Mammary epithelial cell (primary cell): Measurements from ENCODE around the gene C18orf54.

Source experiments
- EZH2 ChIP-seq: IDR thresholded peaks from 2 replicates; pipeline ENCODE4 v1.6.1; 2012; ENCODE audit warnings: low read length, inconsistent platforms, borderline replicate concordance
- TF ChIP-seq, protein P1 (sequence below), 2 donors: IDR thresholded peaks in 1 of 2; conservative IDR thresholded peaks in 1 of 2; 2 replicates each; pipeline ENCODE4 v1.5.1; 2011 to 2012; ENCODE audit warnings: inconsistent platforms in 2 of 2, low read length in 2 of 2, mild to moderate bottlenecking in 2 of 2, control low read depth in 1 of 2, low read depth in 1 of 2; ENCODE audit not compliant: insufficient read depth in 1 of 2; ENCODE audit errors: extremely low read depth in 1 of 2

GRCh38 chr18:54335638-54336173 lies 22.0 kb upstream of the C18orf54 start:
- TF ChIP-seq, protein P1, sequence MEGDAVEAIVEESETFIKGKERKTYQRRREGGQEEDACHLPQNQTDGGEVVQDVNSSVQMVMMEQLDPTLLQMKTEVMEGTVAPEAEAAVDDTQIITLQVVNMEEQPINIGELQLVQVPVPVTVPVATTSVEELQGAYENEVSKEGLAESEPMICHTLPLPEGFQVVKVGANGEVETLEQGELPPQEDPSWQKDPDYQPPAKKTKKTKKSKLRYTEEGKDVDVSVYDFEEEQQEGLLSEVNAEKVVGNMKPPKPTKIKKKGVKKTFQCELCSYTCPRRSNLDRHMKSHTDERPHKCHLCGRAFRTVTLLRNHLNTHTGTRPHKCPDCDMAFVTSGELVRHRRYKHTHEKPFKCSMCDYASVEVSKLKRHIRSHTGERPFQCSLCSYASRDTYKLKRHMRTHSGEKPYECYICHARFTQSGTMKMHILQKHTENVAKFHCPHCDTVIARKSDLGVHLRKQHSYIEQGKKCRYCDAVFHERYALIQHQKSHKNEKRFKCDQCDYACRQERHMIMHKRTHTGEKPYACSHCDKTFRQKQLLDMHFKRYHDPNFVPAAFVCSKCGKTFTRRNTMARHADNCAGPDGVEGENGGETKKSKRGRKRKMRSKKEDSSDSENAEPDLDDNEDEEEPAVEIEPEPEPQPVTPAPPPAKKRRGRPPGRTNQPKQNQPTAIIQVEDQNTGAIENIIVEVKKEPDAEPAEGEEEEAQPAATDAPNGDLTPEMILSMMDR (conservative IDR thresholded peaks at IDR 0.05 in 1 of 2, IDR thresholded peaks at IDR 0.05 in 1 of 2; ENCODE audit: extremely low read depth in 1 of 2, insufficient read depth in 1 of 2, low read depth in 1 of 2, low read length in 2 of 2): no peak
- TF ChIP-seq EZH2: no peak
